LHCN-M2 (cell line): ENCODE measurements around the gene IL15RA. TPM values are rescaled to one million over a fixed set of nuclear protein-coding genes. Genes with fewer than 3 reads are reported as not detected.
"Not testable (repeated sequence)": the region's sequence is repeated elsewhere in the genome, so short reads cannot be mapped to it uniquely, and the experiment has no call there.

Source experiments
- DNase-seq: peaks from one replicate; pipeline ENCODE4 v3.0.0-alpha.2; 2012; ENCODE audit warnings: low read depth
- total RNA-seq: library from RNA; depleted of rRNA; stranded (reverse); fragments of >200 nt; gene quantifications from 2 replicates; pipeline ENCODE4 v1.2.3, GENCODE V29; 2014

IL15RA gene
- total RNA-seq, 1 experiment from 2014 or later, result 0.17 TPM

GRCh38 chr10:6006546-6006945 lies 29.2 kb upstream of the IL15RA start:
- DNase-seq, result no peak

DNA sequence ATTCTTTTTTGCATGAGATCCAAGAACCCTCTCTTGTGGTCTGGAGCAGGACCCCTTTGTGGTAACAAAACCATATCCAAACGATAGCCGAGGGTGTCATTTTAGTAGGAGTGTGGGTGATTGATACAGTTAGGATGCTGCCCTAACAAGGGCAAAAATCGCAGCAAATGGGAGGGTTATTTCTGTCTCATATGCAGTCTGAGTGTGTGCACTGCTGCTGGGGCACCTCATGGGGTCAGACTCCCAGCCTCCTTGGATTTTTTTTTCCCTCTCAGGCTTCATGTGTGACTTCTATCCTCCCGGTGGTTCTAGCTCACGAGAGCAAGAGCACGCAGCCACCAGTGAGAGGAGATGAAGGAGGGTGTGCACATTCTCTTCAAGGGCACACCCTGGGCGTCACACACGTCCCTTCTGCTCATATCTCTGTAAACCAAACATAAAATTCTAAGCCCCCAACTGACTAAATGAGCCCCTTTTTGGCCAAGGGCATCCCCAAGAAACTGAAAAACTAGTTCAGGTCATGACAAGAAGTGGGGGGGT lies 28.6 kb upstream of the IL15RA start:
- no peak for DNase-seq

- DNase-seq, result not testable (repeated sequence)
These were observed 27.9 kb upstream of the IL15RA start for GRCh38 chr10:6005161-6005804.

- DNase-seq, result no peak
These were observed 25.6 kb upstream of the IL15RA start for GRCh38 chr10:6002809-6003510.

DNA sequence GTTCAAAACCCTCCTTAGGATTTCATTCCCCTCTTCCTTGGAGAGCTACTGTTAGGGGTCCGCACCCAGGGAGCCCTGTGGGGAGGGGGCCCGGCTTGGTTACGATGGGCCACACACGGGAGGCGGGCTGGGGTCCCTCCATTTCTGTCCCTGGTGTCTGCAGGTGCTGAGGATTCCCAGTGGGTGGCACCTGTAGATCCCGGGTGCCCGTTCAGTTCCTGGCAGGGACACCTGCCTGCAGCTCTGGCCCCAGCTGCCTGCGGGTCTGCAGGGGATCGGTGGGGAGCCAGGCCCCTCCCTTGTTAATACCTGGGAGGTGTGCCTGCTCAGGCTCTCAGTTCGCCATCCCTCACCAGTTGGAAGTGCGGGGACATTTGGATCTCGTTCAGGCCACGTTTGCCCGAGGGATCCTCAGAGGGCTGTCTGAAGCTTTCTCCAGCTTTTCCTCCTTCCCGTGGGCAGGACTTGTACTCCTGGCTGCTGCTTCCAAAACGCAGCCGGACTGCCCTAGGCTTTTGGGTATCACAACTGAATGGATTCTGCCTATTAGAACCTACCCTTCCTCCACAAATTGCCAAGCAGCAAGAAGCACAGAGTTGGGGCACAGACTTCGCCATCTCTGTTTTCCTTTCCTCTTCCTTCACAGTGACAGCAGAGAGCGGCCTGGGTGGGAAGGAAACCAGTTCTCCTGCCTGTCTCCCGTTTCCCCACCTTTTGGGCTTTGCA lies 22.3 kb upstream of the IL15RA start:
- no peak for DNase-seq

DNA sequence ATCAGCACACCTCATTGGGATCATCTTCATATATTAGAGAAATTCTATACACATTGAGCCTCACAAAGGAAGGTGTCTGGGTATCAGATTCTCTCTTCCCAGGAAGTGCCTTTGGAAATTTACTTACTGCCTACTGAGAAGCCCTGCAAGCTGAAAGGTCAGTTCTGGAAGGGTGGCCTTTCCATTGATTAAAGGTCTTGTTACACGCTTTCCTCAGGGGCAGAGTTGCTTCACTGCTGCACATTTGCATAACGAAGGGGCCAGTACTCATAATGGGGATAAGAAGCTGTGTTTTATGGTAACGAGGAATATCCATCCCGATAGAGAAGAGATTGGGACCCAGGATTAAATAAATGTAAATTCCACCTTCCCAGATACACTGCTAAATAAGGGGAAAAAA lies 19.4 kb upstream of the IL15RA start:
- DNase-seq, result no peak

- DNase-seq, result no peak
These were observed 15.1 kb upstream of the IL15RA start for GRCh38 chr10:5992398-5992797.

GRCh38 chr10:5991708-5992107 lies 14.4 kb upstream of the IL15RA start:
- DNase-seq, result no peak

DNA sequence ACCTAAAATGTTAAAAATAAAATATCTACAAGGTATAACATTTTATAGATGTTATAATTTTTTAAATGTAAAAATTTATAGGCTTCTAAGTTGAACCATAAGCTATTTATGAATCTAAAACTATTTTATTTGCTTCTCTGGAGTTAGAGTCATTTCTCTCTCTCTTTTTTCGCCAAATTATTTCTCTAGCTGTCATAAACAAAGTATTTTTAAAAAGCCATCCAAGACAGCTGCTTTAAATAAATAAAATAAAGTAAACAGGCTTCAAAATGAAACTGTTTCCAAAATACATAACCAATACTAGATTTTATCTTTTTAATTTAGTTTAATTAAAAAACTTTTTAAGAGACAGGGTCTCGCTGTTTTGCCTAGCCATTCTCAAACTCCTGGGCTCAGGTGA lies 12.4 kb upstream of the IL15RA start:
- no peak for DNase-seq

DNA sequence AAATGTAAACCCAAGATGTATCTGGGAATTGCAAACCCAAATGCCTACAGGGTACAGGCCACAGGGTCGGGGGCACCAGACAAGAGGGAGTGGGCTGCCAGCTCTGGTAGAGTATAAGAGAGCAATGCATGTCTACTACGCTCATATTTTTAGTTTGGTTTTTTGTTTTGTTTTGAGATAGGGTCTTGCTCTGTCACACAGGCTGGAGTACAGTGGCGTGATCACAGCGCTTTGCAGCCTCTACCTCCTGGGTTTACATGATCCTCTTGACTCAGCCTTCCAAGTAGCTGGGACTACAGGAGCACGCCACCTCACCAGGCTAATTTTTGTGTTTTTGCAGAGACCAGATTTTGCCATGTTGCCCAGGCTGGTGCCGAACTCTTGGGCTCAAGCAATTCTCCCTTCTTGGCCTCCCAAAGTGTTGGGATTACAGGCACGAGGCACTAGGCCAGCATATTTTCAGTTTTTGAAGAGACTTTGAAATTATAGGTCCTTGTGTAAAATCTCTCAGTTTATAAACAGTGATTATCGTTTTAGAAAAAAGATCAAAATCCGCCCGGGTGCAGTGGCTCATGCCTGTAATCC lies 11.1 kb upstream of the IL15RA start:
- no peak for DNase-seq

GRCh38 chr10:5987747-5988146 lies 10.4 kb upstream of the IL15RA start:
- no peak for DNase-seq

DNA sequence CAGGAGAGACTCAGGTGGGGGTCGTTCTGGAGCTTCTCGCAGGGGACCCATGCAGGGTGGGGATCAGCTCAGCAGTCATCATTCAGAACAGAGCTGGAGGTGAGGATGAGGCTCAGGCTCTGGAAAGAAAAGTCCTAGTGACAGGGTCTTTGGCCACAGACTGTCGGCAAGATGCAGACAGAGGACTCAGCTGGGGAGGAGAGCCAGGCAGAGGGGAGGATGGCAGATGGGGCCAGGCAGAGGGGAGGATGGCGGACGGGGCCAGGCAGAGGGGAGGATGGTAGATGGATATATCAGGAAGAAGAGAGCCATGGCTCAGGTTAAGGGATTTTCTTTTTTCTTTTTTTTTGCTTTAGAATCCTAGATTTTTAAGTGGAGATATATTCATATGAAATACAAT lies 7.7 kb upstream of the IL15RA start:
- no peak for DNase-seq

DNA sequence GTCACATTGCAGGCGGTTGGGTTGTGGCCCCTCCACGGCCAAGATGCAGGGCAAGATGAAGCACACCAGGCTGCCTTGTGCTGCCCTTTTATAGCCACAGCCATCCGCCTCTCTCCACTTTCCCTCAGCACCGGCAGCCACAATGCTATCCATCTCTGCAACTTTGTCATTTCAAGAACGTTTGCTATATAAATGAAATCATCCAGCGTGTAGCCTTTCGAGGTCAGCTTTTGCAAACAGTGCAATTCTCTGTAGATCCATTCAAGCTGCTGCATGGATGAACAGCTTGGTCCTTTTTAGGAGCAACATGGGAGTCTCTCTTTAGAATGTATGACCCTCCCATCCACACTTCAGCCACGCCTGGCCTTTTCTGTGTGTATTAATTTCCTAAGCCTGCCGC lies 6.4 kb upstream of the IL15RA start:
- no peak for DNase-seq

DNA sequence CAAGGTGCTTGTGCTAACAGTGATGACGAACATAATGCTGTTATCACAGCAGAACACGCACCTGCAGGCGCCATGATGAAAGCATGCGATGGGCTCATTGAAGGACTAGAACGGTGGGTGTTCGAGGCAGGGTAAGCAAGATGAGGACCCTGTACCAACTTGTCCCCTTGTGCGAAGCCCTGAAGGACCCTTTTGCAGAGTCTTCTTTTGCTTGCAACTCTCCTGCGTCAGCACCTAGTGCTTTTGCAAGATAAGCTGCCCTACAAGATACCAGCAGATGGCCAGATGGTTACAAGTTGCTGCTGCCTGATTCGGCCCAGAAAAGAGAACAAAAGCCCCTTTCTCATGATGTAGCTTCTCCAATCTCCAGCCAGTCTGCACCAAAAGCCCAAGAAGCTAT lies 4.2 kb upstream of the IL15RA start:
- no peak for DNase-seq

GRCh38 chr10:5978230-5978489 lies 817 bp upstream of the IL15RA start:
- no peak for DNase-seq

DNA sequence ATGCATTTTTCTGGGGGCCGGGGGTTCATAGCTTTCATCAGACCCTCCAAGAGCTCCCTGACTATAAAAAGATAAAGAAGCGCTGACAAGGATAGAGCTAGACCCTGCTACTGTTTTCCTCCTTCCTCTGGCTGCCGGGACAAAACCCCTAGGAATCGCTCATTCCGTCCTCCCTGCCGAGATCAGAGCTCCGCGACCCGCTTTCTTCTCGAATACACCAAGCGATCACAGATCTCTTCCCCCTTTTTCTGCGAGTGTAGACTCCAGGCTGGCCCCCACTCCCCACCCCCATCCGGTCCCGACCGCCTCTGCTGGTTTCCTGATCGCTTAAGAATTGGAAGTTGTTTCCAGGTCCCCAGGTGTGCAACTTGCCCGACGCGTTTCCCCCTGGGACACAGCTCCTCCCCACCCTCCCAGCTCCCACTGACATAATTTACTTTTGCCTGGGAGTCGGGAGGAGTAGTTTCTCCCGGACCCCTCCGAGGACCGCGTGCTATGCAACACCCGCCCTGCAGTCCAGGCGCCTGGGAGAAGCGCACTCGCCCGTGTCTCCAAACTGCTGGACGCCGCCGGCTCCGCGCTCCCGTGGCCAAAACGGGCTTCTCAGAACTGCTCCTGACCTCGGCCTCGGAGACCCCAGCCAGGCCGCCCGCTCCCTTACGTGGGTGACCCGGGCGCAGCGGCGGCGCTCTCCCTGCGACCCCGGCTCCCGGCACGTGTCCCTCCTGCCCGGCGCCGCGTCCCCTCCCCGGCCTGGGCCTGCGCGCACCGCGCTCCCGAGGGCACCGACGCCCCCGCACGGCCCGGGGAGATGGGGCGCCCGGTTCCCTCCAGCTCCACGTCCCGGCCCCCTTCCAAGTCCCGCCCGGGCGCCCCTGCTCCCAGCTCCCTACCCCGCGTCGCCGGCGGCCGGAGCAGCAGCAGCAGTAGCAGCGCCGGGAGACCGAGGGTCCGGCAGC lies 552 bp downstream of the IL15RA start:
- DNase-seq, result peak; percentile 25

- DNase-seq, result peak; percentile 8
These were observed 1.5 kb downstream of the IL15RA start for GRCh38 chr10:5975641-5976473.

DNA sequence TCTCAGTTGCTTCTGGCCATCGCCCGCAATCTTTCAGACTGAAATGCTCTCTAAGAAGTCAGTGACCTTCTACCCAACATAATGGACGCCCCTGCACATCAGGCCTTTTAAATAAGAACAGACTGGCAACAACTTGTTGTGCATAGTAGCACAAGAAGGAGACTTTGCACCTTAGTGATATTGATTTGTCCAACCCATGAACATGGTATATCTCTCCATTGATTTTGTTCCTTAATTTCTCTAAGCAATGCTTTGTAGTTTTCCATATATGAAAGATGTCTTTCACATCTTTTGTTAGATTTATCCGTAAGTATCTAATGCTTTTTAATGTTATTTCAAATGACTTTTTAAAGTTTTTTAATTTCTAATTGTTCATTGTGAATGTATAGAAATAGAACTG lies 4.3 kb downstream of the IL15RA start:
- DNase-seq, result no peak

DNA sequence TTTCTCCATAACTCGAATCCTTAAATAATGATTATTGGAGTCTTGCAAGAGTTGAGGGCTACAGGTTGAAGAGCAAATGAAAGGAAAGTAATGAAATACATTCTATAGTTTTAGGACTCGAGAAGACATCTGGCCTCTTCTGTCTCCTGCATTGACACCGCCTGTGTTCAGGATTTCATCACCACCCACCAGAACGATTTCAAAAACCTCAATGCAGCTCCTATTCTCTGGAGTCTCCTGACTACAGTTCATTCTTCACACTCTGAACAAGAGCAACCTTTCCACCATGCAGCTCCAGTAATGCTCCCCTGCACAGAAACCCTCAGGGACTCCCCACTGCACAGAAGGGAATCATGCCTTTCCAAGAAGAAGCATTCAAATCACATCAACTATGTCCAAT lies 5.5 kb downstream of the IL15RA start:
- DNase-seq, result no peak

DNA sequence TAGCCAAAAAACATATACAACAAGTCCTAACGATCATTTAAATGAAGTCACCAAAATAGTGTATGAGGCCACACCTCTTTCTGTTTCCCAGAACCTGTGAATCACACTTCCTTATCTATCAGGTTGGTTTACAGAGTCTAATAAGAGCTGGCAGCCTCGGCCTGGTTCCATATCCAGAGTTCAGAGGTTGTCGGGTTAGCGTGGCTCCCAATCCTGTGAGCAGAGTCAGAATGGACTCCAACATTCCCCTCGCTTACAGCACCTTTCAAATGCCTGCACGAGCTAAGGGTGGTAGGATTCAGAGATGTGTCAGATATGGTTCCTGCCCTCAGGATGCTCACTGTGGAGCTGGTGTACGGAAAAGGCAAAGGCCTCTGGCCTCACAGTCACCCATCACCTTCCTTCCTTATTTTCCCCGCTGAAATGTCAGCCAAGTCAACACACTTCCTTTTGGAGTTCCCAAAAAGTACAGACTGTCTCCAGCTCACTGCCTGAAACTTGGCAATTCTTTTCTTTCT lies 6.0 kb downstream of the IL15RA start:
- DNase-seq, result no peak
